ENCODE measurements around the gene GPBP1L1.
"Not testable (repeated sequence)": the region's sequence is repeated elsewhere in the genome, so short reads cannot be mapped to it uniquely, and the experiment has no call there.

The GPBP1L1 gene, protein sequence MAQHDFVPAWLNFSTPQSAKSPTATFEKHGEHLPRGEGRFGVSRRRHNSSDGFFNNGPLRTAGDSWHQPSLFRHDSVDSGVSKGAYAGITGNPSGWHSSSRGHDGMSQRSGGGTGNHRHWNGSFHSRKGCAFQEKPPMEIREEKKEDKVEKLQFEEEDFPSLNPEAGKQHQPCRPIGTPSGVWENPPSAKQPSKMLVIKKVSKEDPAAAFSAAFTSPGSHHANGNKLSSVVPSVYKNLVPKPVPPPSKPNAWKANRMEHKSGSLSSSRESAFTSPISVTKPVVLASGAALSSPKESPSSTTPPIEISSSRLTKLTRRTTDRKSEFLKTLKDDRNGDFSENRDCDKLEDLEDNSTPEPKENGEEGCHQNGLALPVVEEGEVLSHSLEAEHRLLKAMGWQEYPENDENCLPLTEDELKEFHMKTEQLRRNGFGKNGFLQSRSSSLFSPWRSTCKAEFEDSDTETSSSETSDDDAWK
- total RNA-seq = 229 to 247 reads per million in 2 donors

DNA sequence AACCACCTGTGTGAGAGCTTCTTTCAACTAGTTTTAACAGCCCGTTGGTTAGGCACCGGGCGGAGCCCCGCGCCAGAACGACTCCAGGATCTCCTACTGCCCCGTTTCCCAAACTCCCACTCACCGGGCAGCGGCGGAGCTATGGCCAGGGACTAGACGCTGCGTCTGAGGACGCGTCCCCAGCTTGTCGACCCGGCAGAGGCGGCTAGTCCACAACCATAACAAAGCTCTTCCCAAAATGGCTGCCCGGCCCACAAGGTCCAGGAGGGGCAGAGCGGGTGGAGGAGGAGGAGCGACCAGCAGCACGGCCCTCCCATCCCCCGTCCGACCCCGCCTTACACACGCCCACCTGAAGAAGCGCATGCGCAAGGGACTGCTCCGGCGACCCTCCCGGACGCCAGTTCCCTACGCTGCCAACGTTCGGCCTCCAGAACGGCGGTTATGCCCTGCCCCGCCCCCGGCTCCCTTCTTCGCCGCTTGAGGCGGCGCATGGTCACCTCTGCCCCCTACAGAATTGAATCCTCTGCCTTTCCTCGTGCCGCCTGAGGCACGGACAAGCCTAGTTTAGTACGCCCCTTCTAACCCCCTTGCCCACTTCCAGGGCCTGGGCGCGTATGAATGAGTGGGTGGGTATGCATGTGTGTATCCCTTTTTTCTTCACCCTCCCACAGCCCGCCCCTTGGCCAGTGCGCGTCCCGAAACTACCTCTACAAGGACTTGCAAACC is at the start of gene GPBP1L1:
GPBP1L1 (minus strand) TSS at position 246 of the 726 bp plus-strand sequence. CDS start 27,446 bp downstream, outside the sequence.
- DNase-seq = peak; percentile 86

DNA sequence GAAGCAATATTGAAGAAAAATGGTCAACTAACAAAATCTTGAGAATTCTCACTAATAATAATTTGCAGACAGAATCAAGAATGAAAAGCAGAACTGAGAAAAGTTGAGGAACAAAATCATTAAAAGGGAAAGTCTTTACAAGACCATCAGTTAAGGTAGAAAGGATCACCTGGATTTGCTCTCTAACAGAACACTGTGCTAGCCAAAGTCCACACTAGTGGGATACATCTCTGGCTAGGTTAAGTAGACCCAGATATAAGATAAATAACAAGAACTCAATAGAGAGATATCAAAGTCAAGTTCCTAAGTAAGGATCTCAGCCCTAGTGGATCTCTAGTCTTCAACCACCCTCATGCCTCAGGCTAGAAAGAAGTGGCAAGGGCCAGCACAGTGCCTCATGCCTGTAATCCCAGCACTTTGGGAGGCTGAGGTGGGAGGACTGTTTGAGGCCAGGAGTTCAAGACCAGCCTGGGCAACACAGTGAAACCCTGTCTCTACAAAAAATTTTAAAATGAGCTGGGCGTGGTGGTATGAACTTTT is 44.5 kb upstream of the GPBP1L1 start:
- DNase-seq = no peak

DNA sequence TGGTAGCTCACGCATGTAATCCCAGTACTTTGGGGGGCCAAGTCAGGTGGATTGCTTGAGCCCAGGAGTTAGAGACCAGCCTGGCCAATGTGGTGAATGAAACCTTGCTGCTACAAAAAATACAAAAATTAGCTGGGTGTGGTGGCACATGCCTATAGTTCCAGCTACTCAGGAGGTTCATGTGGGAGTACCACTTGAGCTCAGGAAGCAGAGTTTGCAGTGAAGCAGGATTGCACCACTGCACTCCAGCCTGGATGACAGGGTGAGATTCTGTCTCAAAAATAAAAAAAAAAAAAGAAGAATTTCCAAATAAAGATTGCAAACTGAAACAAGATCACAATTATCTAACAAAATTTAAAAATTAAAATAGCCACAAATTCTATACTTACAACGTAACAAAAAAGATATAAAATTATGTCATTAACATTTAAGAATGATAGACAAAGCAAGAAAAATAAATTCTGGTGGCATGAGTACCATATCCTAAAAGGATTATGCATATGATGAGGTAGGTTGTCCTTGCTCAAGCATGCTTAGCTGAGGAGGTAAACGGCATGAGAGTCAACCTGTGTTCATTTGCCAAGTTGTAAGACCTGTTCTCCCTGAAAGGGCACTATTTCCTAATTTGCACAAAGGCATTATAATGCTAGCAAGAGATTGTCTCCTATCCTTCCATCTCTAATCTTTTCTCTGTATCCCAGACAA is 43.9 kb upstream of the GPBP1L1 start:
- no peak for DNase-seq

DNA sequence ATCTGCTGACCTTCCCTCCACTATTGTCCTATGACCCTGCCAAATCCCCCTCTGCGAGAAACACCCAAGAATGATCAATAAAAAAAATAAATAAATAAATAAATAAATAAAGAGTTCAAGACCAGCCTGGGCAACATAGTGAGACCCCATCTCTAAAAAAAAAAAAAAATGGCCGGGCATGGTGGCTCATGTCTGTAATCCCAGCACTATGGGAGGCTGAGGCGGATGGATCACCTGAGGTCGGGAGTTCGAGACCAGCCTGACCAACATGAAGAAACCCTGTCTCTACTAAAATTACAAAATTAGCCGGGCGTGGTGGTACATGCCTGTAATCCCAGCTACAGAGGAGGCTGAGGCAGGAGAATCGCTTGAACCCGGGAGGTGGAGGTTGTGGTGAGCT is 39.7 kb upstream of the GPBP1L1 start:
- not testable (repeated sequence) for DNase-seq

DNA sequence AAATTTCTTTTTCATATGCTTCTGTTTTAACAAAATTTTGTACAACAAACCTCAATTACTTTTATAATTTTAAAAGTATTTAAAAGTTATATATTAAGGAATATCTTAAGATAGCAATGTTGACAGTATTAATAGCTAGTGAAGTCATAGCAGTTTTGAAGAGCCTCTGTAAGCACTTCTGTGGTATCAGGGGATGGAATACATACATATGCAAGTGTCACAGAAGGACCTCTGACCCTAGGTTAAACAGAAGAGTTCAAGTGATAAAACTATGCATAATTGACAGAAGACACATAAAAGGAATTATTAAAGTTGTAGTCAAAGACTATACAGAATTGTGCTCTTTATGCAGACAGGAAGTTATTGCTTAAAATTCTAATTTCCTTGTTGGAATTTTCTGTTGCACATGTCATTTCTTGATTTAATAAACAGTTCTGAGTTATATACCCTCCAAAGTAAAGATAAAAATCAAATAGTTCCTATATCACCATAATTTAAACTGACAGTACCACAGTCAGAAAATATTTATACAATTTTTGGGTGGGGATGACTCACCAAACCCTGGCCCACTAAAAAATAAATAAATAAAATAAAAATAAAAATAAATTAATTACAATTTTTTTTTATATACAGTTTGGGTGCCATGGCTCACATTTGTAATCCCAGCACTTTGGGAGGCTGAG is 37.1 kb upstream of the GPBP1L1 start:
- DNase-seq = no peak

DNA sequence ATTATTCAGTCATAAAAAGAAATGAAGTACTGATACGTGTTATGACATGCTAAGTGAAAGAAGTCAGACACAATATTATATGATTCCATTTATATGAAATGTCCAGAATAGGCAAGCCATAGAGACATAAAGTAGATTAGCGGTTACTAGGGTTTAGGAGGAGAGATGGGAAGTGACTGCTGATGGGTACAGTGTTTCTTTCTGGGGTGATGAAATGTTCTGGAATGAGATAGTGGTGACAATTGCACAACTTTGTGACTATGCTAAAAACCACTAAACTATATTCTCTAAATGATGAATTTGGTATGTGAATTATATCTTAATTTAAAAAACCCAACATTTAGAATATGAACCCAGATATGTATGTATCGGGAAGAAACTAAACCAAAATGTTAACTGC is 36.5 kb upstream of the GPBP1L1 start:
- DNase-seq = no peak

DNA sequence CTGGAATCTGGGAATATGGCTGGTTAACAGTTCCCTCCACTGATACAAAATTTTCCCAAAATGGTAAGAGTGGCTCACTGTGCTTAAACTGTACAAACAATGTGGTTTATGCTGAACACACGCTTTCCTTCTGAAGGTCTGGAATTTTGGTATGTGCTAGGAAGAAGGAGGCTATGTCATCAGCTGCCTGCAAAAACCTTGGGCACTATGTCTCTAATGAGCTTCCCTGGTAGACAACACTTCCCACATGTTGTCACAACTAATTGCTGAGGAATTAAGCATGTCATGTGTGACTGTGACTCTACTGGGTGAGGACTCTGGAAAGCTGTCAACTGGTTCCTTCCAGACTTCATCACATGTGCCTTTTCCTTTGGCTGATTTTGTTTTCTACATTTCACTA is 34.9 kb upstream of the GPBP1L1 start:
- no peak for DNase-seq

DNA sequence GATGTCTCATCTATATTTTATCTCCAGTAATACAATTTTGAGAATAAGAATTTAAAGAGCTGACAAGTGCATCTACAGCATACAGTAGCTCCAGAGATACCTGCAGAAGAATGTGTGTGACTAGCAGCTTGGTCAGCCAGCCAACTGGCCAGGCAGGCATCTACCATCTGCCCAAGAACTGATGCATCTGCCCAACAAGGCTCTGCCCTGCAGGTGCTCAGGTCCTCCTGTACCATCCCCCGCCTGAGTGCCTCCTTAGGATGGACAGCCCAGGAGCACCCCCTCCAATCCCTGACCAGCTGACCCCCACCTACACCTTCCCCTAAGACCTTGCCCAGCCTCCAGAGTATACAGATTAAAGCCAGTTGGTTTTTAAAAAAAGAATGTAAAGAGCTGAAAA is 32.0 kb upstream of the GPBP1L1 start:
- DNase-seq = no peak

DNA sequence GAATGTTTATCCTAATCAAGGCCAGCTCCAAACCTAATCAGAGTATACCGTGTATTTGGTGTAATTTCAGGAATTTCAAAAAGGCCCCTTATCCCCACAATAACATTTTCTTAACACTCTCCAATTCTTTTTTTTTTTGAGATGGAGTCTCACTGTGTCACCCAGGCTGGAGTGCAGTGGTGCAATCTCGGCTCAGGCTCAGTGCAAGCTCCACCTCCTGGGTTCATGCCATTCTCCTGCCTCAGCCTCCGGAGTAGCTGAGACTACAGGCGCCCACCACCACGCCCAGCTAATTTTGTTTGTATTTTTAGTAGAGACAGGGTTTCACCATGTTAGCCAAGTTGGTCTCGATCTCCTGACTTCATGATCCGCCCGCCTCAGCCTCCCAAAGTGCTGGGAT is 31.1 kb upstream of the GPBP1L1 start:
- not testable (repeated sequence) for DNase-seq

DNA sequence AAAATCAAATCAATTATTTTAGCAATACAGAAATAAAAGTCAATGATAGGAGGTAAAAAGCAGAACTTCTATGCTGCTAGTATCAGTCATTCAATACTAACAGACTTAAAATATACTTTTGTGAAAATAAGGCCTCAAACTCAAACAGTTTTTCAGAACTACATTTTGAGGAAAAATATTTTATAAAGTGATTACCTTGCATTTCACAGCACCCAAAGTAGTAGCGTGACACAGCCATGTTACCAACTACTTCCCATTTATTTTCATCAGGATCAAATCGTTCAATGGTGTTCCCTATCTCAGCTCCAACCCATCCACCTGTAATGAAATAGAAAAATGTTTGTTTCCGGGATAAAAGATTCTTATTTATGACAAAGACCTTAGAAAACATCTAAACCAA is 30.4 kb upstream of the GPBP1L1 start:
- DNase-seq = no peak

DNA sequence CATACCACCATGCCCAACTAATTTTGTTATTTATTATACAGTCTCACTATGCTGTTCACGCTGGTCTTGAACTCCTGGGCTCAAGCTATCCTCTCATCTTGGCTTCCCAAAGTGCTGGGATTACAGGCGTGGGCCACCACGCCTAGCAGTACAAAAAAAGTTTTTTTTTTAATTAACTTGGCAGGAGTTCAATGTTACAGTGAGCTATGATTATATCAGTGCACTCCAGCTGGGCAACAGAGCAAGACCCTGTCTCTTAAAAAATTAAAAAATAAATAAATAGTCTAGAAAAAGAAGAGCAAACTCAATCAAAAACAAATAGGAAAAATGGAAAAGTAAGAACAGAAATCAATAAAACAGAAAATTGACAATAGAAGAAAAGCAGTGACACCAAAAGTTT is 27.4 kb upstream of the GPBP1L1 start:
- DNase-seq = no peak

DNA sequence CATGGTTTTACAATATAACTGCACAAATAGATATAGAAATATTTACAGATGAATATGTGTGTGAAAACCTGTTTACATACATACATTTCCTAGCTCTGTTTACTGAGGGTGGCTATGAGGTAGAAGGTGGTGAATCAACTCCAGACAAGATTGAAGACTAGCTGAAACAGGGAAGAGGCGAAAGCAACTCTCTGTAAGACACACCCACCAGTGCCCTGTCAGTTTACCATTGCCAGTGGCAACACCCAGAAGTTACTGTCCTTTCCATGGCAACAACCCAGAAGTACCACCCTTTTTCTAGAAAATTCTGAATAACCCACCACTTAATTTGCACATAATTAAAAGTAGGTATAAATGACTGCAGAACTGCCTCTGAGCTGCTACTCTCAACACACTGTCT is 18.3 kb upstream of the GPBP1L1 start:
- no peak for DNase-seq

DNA sequence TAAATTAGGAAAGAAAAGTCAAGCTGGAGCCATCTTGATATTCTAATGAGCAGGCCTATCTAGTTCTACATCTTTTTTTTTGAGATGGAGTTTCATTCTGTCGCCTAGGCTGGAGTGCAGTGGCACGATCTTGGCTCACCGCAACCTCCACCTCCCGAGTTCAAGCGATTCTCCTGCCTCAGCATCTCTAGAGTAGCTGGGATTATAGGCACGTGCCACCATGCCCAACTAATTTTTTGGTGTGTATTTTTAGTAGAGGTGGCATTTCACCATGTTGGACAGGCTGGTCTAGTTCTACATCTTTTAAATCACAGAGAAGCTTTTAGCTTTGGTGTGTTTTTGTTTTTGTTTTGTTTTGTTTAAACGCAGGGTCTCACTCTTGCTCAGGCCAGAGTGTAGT is 8.5 kb upstream of the GPBP1L1 start:
- no peak for DNase-seq

DNA sequence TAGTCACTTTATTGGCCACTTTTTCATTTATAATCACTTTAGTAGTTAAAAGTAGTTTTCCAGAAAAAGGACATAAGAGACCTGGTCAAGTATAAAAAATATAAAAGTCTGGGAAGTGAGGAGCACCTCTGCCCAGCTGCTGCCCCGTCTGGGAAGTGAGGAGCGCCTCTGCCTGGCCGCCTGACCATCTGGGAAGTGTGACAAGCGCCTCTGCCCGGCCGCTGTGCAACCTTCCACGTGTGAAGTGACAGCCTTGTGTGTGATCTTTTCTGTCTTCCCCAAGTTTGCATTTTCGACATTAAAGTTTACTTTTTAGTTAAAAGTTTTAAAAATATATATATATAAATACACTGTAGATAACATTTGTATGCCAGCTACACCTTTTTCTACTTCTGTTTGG is 7.5 kb upstream of the GPBP1L1 start:
- not testable (repeated sequence) for DNase-seq

DNA sequence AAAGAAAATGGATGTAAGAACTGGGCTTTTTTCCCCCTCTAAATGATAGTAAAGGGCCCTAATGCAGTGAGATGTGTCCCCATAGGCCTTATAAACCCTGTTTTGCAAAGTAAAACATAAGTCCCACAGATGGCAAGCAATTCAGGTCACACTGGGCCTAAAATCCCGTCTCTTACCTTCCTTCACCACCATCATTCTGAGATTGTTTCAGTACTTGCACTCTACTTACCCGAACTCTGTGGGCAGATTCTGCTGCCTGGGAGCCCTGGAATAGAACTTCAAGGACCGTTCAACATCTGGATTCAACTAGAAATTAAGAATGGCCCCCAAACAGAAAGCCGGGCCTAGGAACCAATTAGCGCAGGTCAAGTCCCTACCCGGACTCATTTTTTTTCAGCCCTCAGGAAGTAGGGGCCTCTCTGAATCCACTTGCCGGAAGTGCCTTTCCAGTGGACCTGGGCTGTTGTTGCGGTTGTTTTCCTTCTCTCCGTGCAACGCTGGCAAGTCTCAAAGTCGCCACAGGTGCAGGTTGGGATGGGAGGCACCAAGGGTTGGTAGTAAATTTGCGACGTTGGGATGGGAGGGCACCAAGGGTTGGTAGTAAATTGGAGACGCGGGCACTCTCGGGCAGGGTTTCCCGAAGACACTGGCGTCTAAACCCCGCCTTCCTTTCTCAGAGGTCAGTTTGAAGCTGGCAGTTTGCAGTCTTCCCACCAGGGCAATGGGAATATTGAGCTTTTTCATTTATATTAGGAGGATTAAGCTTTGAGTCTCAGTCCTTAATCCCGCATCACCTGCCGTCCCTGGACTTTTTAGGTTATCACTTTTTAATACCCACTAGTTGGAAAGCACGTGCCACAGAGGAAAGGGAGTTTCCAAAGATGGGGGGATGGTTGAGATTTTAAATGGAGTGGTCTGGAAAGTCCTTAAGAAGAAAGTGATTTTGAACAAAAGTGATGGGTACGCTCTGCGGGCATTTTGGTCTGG is 1.7 kb upstream of the GPBP1L1 start, which contains the start of gene TMEM69:
TMEM69 (plus strand) TSS at position 428 of the 987 bp plus-strand sequence. CDS start 2,888 bp downstream, outside the sequence.
- no peak for DNase-seq

DNA sequence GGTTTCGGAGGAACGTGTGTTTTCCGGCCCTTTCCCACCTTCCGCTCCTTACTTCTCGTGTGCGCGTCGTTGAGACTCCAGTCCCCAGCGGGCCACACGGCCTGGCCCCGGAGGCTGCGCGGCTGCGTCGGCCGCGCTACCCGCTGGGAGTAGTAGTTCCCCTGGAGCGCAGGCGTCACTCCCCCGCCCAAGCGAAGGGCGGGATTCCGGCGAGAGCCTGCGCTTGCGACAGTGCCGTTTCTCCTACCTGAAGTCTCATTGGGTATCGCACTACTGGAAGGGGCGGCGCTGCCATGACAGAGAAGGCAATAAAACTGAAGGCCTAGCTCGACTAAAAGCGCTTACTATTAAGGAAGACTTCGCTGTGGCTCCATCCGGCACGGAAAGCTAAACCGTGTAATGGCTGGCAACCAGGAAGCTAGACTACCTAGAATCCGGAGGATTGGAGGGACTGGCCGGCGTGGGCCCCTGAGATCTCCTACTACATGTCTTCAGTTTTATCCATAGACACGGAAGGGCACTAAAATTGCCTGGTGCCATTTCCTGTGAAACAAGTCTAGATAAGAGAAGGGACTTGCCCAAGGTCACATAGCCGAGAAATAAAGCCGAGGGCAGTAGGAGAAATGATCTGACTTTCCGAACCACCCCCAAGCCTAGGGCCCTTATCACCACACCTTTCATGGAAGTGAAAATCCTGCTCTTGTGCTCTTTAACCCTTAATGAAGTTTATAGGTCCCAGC is 851 bp upstream of the GPBP1L1 start:
- peak; percentile 94 for DNase-seq

DNA sequence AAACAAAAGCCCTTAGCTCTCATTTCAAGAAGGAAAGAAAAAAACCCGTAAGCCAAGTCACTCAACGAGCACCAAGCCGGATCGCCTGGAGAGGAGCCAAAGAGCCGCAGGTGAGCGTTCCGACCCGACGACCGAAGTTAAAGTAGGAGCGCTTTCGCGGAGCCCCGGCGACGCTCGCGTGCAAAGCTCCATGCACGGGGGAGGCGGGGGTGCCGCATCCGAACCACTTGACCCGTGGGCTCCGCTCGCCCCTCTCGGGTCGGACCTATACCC is 382 bp downstream of the GPBP1L1 start:
- peak; percentile 33 for DNase-seq

DNA sequence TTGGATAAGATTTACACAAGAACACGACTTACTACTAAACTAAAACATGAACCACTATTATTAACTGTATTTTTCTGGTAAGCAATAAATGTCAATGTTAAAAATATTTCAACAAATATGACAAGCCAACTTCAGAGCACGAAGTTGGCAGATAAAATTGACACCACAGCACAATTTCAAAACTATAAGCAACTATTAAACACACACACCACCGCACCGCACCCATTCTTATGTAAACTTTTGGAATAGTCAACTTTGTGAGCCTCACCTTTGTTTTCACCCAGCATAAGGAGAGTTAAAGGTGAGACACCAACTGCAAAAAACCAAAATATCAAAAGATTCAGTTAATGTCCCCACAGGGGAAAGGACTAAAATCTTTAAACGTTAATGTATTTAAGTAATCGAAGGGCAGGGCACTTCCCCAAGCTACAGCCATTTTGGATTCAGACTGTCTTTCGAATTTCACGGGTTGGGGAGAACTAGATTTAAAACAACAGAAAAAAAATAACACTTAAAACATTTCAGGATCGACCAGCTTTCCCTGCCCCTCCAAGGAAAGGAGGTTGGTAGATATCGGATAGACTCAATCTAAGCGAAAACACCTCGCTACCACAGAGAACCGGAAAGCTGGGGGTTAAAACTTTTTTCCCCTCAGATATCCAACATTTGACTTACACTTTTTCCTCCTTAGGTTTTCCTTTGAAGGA is 872 bp downstream of the GPBP1L1 start:
- DNase-seq = no peak

DNA sequence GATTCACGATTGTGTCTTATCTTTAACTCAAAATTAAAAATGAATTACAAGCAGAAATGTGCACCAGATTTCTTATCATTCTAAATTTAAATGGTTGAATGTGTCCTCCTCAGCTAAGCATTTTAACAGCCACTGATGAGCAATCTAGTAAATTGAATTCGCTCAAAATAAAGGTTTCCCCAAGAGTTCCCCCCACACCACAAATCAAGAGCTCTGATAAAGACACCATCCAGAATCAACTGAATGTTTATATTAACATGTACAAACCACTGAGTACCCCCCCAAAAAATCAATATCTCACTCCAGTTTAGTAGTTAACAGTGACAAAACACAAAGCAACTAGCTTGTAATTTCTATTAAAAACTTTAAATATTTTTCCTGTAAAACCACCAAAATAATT is 1.9 kb downstream of the GPBP1L1 start:
- no peak for DNase-seq

DNA sequence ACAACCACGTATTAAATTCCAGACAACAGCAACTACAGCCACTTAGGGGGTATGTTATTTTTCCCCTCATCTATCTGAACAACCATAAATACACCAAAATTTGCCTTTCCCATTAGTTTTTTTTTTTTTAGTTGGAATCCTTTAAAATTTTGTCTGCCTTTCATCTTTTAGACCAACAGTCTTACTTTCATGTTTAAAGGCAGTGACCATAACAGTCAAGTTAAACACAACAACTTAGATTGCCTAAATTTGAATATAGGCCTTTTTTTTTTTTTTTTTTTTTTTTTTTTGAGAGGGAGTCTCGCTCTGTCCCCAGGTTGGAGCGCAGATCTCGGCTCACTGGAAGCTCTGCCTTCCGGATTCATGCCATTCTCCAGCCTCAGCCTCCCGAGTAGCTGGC is 3.4 kb downstream of the GPBP1L1 start:
- no peak for DNase-seq

All from activated gamma-delta T cell (primary cell).